Measurements from ENCODE around the gene KCNH8. TPM values are rescaled to one million over a fixed set of nuclear protein-coding genes. Genes with fewer than 3 reads are reported as not detected.

Gene KCNH8
- total and polyA plus RNA-seq, 10 of the 15 experiments (the other 5 are each of a cell fraction or from before 2014, with no cell fraction given) = under 0.01 to 0.18 (median 0.07) TPM; not detected in 2

GRCh38 chr3:19392150-19392549, 243.8 kb downstream of the KCNH8 start:
- no peak overlapping the region for H3K9ac ChIP-seq (ENCODE audit: control insufficient read depth, insufficient read depth, low read length)
- intact Hi-C loops (cut with micrococcal nuclease; ENCODE audit: unreplicated experiment) (no loop called here), in situ Hi-C loops (cut with MboI) (no loop called here)
- ChIA-PET RAD21 (ENCODE audit: unreplicated experiment) (no interaction called here), CTCF (no interaction called here), SMC1A (ENCODE audit: uncharacterized antibody, unreplicated experiment) (no interaction called here), POLR2A (interaction anchor here (0.5 kb wide), 1 partner anchor 94 kb away, joined by 5 read pairs; no protein-coding TSS in a partner anchor)
- H3K27me3 ChIP-seq (replicated peaks in 1 of 2; ENCODE audit: control insufficient read depth in 2 of 2, insufficient read depth in 2 of 2, low read length in 1 of 2) = no peaks in the 10 kb centered on the region
- TF ChIP-seq STAT1 (conservative IDR thresholded peaks at IDR 0.05) (no peak), EZH2 (IDR thresholded peaks at IDR 0.05; ENCODE audit: borderline replicate concordance, control insufficient read depth, low read depth, low read length) (no peak), USF2 (IDR thresholded peaks at IDR 0.05; ENCODE audit: borderline replicate concordance, low read depth, low read length) (no peak), ASH2L (IDR thresholded peaks at IDR 0.05; ENCODE audit: borderline replicate concordance, low read depth) (no peak), KLF5 (IDR thresholded peaks at IDR 0.05; ENCODE audit: partially characterized antibody) (no peak), IRF5 (IDR thresholded peaks at IDR 0.05; ENCODE audit: borderline replicate concordance) (no peak), ZBTB4 (CRISPR knock-in tag; IDR thresholded peaks at IDR 0.05) (no peak), CEBPB (IDR thresholded peaks at IDR 0.05; ENCODE audit: borderline replicate concordance in 1 of 2, low read depth in 2 of 2, low read length in 2 of 2) (no peak), RELA (IDR thresholded peaks at IDR 0.05; ENCODE audit: borderline replicate concordance, partially characterized antibody) (no peak), ZNF622 (IDR thresholded peaks at IDR 0.05) (no peak), JUND (IDR thresholded peaks at IDR 0.05; ENCODE audit: low read depth, low read length) (no peak), E2F8 (IDR thresholded peaks at IDR 0.05; ENCODE audit: low read depth, partially characterized antibody) (no peak), TCF7 (IDR thresholded peaks at IDR 0.05; ENCODE audit: borderline replicate concordance) (no peak), BCL11A (IDR thresholded peaks at IDR 0.05; ENCODE audit: low read depth, low read length) (no peak), CREB1 (IDR thresholded peaks at IDR 0.05; ENCODE audit: low read depth) (no peak)
- H3K9me3 ChIP-seq (replicated peaks; ENCODE audit: control insufficient read depth, insufficient read depth, low read length) = no peaks in the 10 kb centered on the region; the same call in 2 of the 3 replicates
- no peak for FAIRE-seq
- H3K4me3 ChIP-seq = no peak overlapping the region
- no TSS peak for BruUV-seq (replicated peaks)
- no peaks in the 10 kb centered on the region for H4K20me1 ChIP-seq (ENCODE audit: control insufficient read depth, insufficient read depth)
- no peaks in the 10 kb centered on the region for H3K36me3 ChIP-seq (ENCODE audit: control insufficient read depth in 2 of 2, insufficient read depth in 2 of 2, low read length in 1 of 2)
- H3K79me2 ChIP-seq (ENCODE audit: control insufficient read depth, insufficient read depth, low read length) = no peaks in the 10 kb centered on the region
- no peaks in the 10 kb centered on the region for H3K4me1 ChIP-seq (ENCODE audit: control insufficient read depth, insufficient read depth, low read length)
- ATAC-seq = no peak
- WGBS (ENCODE audit: insufficient coverage, insufficient replicate concordance, low lambda C conversion rate, missing lambda C conversion rate) = 38% methylated on average over 3 of the region's 3 CpGs
- H2AFZ ChIP-seq (ENCODE audit: control insufficient read depth, low read depth, low read length) = no peak overlapping the region
- no peak overlapping the region for H3K4me2 ChIP-seq (ENCODE audit: control insufficient read depth, insufficient read depth)
- DNase-seq (ENCODE audit: low read depth, low spot score) = no peak
- H3K27ac ChIP-seq (ENCODE audit: control insufficient read depth, insufficient read depth) = no peak overlapping the region
